ENCODE measurements around the gene ARMC5.

Gene ARMC5

GRCh38 chr16:31504159-31504558, 44.9 kb downstream of the ARMC5 start:
- DNase-seq: no peak

GRCh38 chr16:31505483-31505882, 46.2 kb downstream of the ARMC5 start:
- DNase-seq: no peak

DNA sequence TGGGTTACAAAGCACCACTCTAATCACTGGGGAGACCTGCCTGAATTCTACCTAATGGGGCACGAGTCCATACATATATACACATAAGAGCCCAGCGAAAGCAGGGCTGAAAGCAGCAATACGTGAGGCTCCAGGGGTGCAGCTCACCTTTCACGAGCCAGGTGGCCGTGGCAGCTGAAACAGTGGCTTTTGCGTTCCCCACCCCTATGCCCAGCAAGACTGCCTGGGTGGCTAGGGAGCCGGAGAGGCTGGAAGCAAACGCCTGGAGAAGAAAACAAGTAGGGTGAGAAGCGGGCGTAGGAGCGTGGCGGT, 48.3 kb downstream of the ARMC5 start:
- no peak for DNase-seq

GRCh38 chr16:31507929-31508705, 48.8 kb downstream of the ARMC5 start, which contains the start of gene RUSF1:
RUSF1 (minus strand) TSS chr16:31508391; CDS start chr16:31508373, 18 bp downstream.
- DNase-seq: no peak

DNA sequence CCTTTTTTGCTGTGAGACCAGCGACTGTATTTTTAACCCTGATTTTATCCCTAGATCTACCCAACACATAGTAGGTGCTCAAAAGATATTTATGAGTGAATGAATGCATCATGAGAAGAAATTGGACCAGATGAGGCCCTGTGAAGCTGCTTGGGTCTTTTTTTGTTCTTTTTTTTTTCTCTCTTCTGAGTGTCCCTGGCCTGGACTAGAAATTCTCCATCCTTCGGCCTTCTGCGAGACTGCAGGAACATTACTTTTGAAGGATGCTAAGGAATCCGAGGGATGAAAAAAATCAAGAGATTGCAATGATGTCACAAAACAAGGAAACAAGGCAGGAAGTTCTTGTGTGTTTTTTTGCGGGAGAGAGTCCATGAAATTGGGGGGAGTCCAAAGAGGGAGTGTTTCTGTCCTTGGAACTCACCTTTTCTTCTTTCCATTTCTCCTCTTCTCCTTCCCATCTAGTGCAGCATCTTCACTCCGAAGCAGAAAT, 49.5 kb downstream of the ARMC5 start:
- DNase-seq: no peak

DNA sequence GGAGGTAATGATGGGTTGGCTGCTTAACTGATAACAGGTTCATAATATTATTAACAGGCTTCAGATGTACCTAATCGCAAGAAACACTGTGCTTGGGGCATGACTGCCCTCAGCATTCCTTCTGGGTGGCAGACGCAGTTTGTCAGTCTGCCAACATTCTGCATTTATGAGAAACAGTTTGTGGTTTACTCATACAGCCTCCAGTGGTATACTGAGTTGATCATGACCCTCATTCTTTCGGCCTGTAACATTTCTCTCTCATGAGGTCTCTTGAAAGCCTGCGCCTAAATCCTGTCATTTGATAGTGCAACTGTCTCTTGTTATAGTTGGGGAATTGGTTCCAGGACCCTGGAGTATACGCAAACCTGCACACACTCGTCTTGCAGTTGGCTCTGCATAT, 53.8 kb downstream of the ARMC5 start:
- no peak for DNase-seq

GRCh38 chr16:31513884-31514283, 54.6 kb downstream of the ARMC5 start:
- DNase-seq: no peak

Data from SIG-M5 (cell line).